VCaP (cell line): ENCODE measurements around the gene GALNT15.

Source experiments
- H3K27ac ChIP-seq: fragments of 450-650 bp; 2 replicates; pipeline ENCODE4 v1.5.1; 2017
- TF ChIP-seq, protein P1 (sequence below): fragments of 450-650 bp; conservative IDR thresholded peaks from 2 replicates; pipeline ENCODE4 v1.5.1; 2017; ENCODE audit warnings: mild to moderate bottlenecking, moderate library complexity

The GALNT15 gene

GRCh38 chr3:16174389-16174788, at the start of gene GALNT15:
TSS of gene GALNT15 (plus strand) at chr3:16174680. CDS start at chr3:16175152, 472 bp downstream.
- TF ChIP-seq, protein P1, sequence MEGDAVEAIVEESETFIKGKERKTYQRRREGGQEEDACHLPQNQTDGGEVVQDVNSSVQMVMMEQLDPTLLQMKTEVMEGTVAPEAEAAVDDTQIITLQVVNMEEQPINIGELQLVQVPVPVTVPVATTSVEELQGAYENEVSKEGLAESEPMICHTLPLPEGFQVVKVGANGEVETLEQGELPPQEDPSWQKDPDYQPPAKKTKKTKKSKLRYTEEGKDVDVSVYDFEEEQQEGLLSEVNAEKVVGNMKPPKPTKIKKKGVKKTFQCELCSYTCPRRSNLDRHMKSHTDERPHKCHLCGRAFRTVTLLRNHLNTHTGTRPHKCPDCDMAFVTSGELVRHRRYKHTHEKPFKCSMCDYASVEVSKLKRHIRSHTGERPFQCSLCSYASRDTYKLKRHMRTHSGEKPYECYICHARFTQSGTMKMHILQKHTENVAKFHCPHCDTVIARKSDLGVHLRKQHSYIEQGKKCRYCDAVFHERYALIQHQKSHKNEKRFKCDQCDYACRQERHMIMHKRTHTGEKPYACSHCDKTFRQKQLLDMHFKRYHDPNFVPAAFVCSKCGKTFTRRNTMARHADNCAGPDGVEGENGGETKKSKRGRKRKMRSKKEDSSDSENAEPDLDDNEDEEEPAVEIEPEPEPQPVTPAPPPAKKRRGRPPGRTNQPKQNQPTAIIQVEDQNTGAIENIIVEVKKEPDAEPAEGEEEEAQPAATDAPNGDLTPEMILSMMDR = no peak
- H3K27ac ChIP-seq = no peak within 1 kb of the TSS

GRCh38 chr3:16126634-16127033, 47.8 kb upstream of the GALNT15 start:
- H3K27ac ChIP-seq = no peak overlapping the region

GRCh38 chr3:16127249-16127648, 47.2 kb upstream of the GALNT15 start:
- TF ChIP-seq, protein P1 = no peak
- no peak overlapping the region for H3K27ac ChIP-seq

More at GRCh38 chr3:16126634-16127033, 47.8 kb upstream of the GALNT15 start:
- TF ChIP-seq, protein P1 = no peak

GRCh38 chr3:16130066-16130465, 44.4 kb upstream of the GALNT15 start:
- no peak overlapping the region for H3K27ac ChIP-seq
- TF ChIP-seq, protein P1 = no peak

DNA sequence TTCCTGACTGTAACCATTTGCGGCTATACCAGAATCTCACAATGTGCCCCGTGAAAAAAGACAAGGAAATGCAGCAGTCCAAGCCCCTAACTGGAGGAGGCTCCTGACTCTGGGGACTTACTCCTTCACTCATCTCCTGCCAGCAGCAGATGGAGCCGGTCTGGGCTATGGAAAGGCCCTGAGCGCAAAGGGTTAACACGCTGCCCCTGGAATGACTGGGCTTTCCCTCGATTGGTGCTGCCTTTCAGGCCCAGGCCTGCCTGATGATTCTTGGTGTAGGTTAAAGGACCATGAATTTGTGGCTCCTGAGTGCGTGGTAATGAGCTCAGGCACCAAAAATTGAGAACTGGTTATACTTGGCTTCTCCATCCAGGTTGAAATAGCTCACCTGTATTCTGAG, 42.3 kb upstream of the GALNT15 start:
- TF ChIP-seq, protein P1 = no peak
- no peak overlapping the region for H3K27ac ChIP-seq

DNA sequence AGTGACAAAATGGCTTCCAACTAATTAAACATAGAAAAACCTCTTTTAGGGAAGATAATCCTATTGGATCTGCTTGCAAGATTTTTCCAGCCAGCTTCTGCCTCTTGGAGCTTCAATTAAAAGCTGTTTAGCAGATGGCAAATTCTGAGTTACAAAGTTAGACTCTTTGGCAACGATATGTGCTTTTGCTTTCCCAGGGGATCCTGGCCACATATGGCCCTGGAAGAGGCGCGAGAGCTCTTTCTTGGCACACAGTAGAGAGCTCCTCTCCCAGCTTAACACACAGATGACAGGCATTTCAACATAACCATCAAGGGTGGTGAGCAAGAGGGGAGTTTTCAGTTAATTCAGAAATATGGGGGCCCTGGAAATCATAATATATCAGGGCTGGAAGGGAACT, 41.6 kb upstream of the GALNT15 start:
- H3K27ac ChIP-seq = no peak overlapping the region
- TF ChIP-seq, protein P1 = no peak

DNA sequence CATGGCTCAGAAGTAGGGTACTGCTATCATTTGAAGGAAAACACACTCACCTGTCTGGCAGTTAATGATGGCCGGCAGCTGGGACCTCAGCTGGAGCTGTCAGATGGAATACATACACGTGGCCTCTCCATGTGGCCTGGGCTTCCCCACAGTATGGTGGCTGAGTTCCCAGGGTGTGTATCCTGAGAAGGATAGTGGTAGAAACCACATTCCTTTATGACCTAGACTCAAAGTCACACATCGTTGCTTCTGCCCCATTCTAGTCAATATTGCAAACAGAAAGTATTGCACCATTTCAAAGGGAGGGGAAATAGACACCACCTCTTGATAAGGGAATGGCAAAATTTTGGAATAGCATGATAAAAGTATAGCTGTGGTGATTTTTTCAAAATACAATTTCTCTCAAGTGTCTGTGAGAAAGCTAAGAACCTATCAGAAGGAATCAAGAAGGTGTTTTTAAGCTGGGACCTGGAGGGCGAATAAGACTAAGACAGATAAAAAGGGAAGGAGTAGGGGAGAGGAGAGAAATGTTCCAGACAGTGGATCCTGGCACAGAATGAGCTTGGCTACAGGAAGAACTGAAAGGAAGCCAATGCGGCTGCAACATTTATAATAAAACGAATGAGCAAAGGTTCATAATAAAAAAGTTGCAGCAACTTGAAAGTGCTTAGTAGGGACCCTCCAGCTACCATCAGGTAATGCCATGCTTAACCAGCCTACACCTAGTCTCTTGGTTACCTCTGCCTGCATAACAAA, 40.1 kb upstream of the GALNT15 start:
- TF ChIP-seq, protein P1 = no peak
- no peak overlapping the region for H3K27ac ChIP-seq
